ENCODE data around the gene HSH2D. TPM values are rescaled to one million over a fixed set of nuclear protein-coding genes. Genes with fewer than 3 reads are reported as not detected.
A peak's percentile ranks its signal among the peaks of the same experiment; 100 is the strongest.

HSH2D gene
- total and polyA plus RNA-seq, 2 of the 13 experiments (the other 11 are each of a cell fraction or from before 2014, with no cell fraction given) = 0.69 to 3.2 TPM

DNA sequence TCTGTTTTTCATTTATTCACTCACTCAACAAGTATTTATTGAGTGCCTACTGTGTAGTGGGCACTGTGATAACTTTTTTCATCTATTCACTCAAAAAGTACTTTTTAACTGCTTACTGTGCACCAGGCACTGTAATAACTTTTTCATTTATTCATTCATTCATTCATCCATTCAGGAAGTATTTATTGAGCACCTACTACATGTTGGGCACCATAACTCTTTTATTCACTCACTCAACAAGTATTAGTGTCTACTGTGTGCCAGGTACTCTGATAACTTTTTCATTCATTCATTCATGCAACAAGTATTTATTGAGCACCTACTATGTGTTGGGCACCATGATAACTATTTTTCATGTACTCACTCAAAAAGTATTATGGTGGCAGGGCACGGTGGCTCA lies 22.9 kb downstream of the HSH2D start:
- no TSS peak for BruUV-seq (replicated peaks)
- no peak for DNase-seq (ENCODE audit: low spot score)
- H3K27me3 ChIP-seq (ENCODE audit: control insufficient read depth in 1 of 2, insufficient read depth in 2 of 2, low read length in 2 of 2) = no peaks in the 10 kb centered on the region; a peak in 1 of 5 replicates
- no peak overlapping the region for H3K4me2 ChIP-seq (ENCODE audit: low read depth, low read length)
- no peak overlapping the region for H3K4me3 ChIP-seq (replicated peaks in 1 of 3; ENCODE audit: insufficient read depth in 1 of 3, low read depth in 2 of 3, low read length in 3 of 3)
- CTCF ChIA-PET (ENCODE audit: low intra/inter-chr PET ratio, low total read pairs) = no interaction called here
- in situ Hi-C loops (cut with HindIII; ENCODE audit: extremely low pct_ligation_motif_present, low pct_unique_long_range_greater_than_20kb) = loop anchor here (25.0 kb wide), 1 partner anchor 529 kb away; the partner anchor contains the start of gene CYP4F3
- H3K27ac ChIP-seq (ENCODE audit: extremely low read length, insufficient read depth, low read length) = no peak overlapping the region
- H2AFZ ChIP-seq (ENCODE audit: low read length) = no peak overlapping the region
- WGBS (ENCODE audit: low lambda C conversion rate) = 82% methylated on average over 1 of the region's 1 CpG
- no peak overlapping the region for H3K9ac ChIP-seq (ENCODE audit: insufficient read depth, low read depth, low read length)
- H3K79me2 ChIP-seq (ENCODE audit: insufficient read depth, low read length) = no peaks in the 10 kb centered on the region
- POLR2A ChIA-PET = no interaction called here
- ATAC-seq = no peak
- intact Hi-C loops (cut with micrococcal nuclease; ENCODE audit: unreplicated experiment) = no loop called here
- TF ChIP-seq FLYWCH1 (CRISPR knock-in tag; IDR thresholded peaks at IDR 0.05) (no peak), BCL6 (CRISPR knock-in tag; IDR thresholded peaks at IDR 0.05) (no peak), ZKSCAN1 (IDR thresholded peaks at IDR 0.05; ENCODE audit: low read length) (peak; percentile 63; the same call in 1 of the 2 replicates), KDM5B (CRISPR knock-in tag; IDR thresholded peaks at IDR 0.05; ENCODE audit: borderline replicate concordance) (no peak), CHD4 (IDR thresholded peaks at IDR 0.05; ENCODE audit: borderline replicate concordance, low read length) (0 out of 2 replicates have a peak, but pooled peaks have one; percentile 37), ZNF24 (IDR thresholded peaks at IDR 0.05) (peak; percentile 88), HES4 (CRISPR knock-in tag; IDR thresholded peaks at IDR 0.05; ENCODE audit: borderline replicate concordance) (no peak)
- no peak for FAIRE-seq
- no peaks in the 10 kb centered on the region for H3K9me3 ChIP-seq (ENCODE audit: low read length)
- H3K4me1 ChIP-seq (ENCODE audit: insufficient read depth, low read length) = peaks cover 36% of the 10 kb centered on the region
- no peaks in the 10 kb centered on the region for H4K20me1 ChIP-seq (ENCODE audit: insufficient read depth, low read length)
- H3K36me3 ChIP-seq (replicated peaks in 1 of 2; ENCODE audit: control insufficient read depth in 1 of 2, insufficient read depth in 2 of 2, low read length in 2 of 2) = no peaks in the 10 kb centered on the region

DNA sequence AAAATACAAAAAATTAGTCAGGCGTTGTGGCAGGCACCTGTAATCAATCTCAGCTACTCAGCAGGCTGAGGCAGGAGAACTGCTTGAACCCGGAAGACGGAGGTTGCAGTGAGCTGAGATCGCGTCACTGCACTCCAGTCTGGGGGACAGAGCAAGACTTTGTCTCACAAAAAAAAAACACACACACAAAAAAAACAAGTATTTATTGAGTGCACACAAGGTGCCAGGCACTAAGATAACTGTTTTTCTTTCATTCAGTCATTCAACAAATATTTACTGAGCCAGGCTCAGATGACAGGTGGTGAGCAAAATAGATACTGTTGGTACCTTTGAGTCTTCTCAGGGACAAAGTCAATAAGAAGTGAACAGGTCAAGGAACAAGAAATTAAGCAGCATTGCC lies 23.6 kb downstream of the HSH2D start:
- in situ Hi-C loops (cut with HindIII; ENCODE audit: extremely low pct_ligation_motif_present, low pct_unique_long_range_greater_than_20kb) = loop anchor here (25.0 kb wide), 1 partner anchor 530 kb away; the partner anchor contains the start of gene CYP4F3
- FAIRE-seq = no peak
- TF ChIP-seq FOXA3 (CRISPR knock-in tag; IDR thresholded peaks at IDR 0.05) (peak; percentile 51; the same call in 1 of the 2 replicates), SOX13 (IDR thresholded peaks at IDR 0.05) (no peak), SOX13 (CRISPR knock-in tag; conservative IDR thresholded peaks at IDR 0.05 in 1 of 2, IDR thresholded peaks at IDR 0.05 in 1 of 2) (peak in 1 of 2 experiments; percentile 13; a peak in 1 of 4 replicates), GFI1 (CRISPR knock-in tag; IDR thresholded peaks at IDR 0.05; ENCODE audit: borderline replicate concordance) (peak; percentile 44; the same call in 1 of the 2 replicates), ELF1 (CRISPR knock-in tag; IDR thresholded peaks at IDR 0.05) (peak; percentile 52; the same call in 1 of the 2 replicates)
- TF ChIP-seq, protein P1, sequence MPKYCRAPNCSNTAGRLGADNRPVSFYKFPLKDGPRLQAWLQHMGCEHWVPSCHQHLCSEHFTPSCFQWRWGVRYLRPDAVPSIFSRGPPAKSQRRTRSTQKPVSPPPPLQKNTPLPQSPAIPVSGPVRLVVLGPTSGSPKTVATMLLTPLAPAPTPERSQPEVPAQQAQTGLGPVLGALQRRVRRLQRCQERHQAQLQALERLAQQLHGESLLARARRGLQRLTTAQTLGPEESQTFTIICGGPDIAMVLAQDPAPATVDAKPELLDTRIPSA (CRISPR knock-in tag; IDR thresholded peaks at IDR 0.05; ENCODE audit: borderline replicate concordance) = no peak
- TF ChIP-seq, protein P2, sequence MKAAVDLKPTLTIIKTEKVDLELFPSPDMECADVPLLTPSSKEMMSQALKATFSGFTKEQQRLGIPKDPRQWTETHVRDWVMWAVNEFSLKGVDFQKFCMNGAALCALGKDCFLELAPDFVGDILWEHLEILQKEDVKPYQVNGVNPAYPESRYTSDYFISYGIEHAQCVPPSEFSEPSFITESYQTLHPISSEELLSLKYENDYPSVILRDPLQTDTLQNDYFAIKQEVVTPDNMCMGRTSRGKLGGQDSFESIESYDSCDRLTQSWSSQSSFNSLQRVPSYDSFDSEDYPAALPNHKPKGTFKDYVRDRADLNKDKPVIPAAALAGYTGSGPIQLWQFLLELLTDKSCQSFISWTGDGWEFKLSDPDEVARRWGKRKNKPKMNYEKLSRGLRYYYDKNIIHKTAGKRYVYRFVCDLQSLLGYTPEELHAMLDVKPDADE (CRISPR knock-in tag; IDR thresholded peaks at IDR 0.05) = no peak
- TF ChIP-seq, protein P3, sequence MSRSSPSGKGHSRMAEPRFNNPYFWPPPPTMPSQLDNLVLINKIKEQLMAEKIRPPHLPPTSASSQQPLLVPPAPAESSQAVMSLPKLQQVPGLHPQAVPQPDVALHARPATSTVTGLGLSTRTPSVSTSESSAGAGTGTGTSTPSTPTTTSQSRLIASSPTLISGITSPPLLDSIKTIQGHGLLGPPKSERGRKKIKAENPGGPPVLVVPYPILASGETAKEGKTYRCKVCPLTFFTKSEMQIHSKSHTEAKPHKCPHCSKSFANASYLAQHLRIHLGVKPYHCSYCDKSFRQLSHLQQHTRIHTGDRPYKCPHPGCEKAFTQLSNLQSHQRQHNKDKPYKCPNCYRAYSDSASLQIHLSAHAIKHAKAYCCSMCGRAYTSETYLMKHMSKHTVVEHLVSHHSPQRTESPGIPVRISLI (CRISPR knock-in tag; IDR thresholded peaks at IDR 0.05; ENCODE audit: borderline replicate concordance) = peak; percentile 81

More for the DNA sequence above, 23.6 kb downstream of the HSH2D start:
- no peaks in the 10 kb centered on the region; a peak in 1 of 5 replicates for H3K27me3 ChIP-seq (ENCODE audit: control insufficient read depth in 1 of 2, insufficient read depth in 2 of 2, low read length in 2 of 2)
- no peak for ATAC-seq
- peak; percentile 31 for DNase-seq (ENCODE audit: low spot score)
- BruUV-seq (replicated peaks) = no TSS peak
- WGBS (ENCODE audit: low lambda C conversion rate) = under 1% methylated on average over 5 of the region's 5 CpGs
- H3K4me1 ChIP-seq (ENCODE audit: insufficient read depth, low read length) = peaks cover 37% of the 10 kb centered on the region
- no peaks in the 10 kb centered on the region for H3K79me2 ChIP-seq (ENCODE audit: insufficient read depth, low read length)
- intact Hi-C loops (cut with micrococcal nuclease; ENCODE audit: unreplicated experiment) = no loop called here
- H4K20me1 ChIP-seq (ENCODE audit: insufficient read depth, low read length) = no peaks in the 10 kb centered on the region
- no peak overlapping the region for H3K27ac ChIP-seq (ENCODE audit: extremely low read length, insufficient read depth, low read length)
- no peaks in the 10 kb centered on the region for H3K9me3 ChIP-seq (ENCODE audit: low read length)
- ChIA-PET CTCF (ENCODE audit: low intra/inter-chr PET ratio, low total read pairs) (no interaction called here), POLR2A (no interaction called here)
- H3K4me2 ChIP-seq (ENCODE audit: low read depth, low read length) = peak overlapping the region; percentile 18; the same call in 1 of the 2 replicates
- no peaks in the 10 kb centered on the region for H3K36me3 ChIP-seq (replicated peaks in 1 of 2; ENCODE audit: control insufficient read depth in 1 of 2, insufficient read depth in 2 of 2, low read length in 2 of 2)
- no peak overlapping the region for H2AFZ ChIP-seq (ENCODE audit: low read length)
- no peak overlapping the region for H3K4me3 ChIP-seq (replicated peaks in 1 of 3; ENCODE audit: insufficient read depth in 1 of 3, low read depth in 2 of 3, low read length in 3 of 3)
- H3K9ac ChIP-seq (ENCODE audit: insufficient read depth, low read depth, low read length) = no peak overlapping the region
